Stimulated activated CD4-positive, alpha-beta T cell treated with anti-CD3 and anti-CD28 coated beads, Interleukin-12 subunit alpha, Interleukin-12 subunit beta, amount 100 ng/mL, for 48 hours (primary cell): ENCODE measurements around the gene SKIC8.

Experiments used
- DNase-seq, 3 donors: peaks; one replicate each; pipeline ENCODE4 v3.0.0-alpha.2; 2020; ENCODE audit warnings: low read depth in 2 of 3, low spot score in 1 of 3

Gene SKIC8

GRCh38 chr15:78292219-78292618 is 7.2 kb downstream of the SKIC8 start:
- no peak for DNase-seq

GRCh38 chr15:78291698-78292097 is 7.7 kb downstream of the SKIC8 start:
- DNase-seq, result no peak

GRCh38 chr15:78291052-78291451 is 8.4 kb downstream of the SKIC8 start:
- no peak for DNase-seq

DNA sequence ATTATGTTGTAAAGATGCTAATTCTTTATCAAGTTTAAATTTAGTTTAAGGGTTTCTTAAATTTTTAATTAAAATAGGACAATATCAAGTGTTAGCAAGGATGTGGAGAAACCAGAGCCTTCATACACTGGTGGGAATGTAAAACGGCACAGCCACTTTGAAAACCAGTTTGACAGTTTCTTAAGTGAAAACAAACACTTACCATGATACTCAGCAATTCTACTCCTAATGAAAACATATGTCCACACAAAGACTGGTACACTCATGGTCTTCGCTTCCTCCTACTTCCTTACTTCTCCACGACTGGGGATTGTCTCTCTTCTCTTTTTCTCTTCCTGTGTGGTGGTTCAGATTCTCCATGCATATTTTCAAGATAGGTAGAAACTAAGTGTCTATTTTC is 9.2 kb downstream of the SKIC8 start:
- no peak for DNase-seq

- DNase-seq, result no peak
Observed at GRCh38 chr15:78284758-78285157, 14.7 kb downstream of the SKIC8 start.

GRCh38 chr15:78282324-78282723 is 17.1 kb downstream of the SKIC8 start:
- DNase-seq, result no peak

DNA sequence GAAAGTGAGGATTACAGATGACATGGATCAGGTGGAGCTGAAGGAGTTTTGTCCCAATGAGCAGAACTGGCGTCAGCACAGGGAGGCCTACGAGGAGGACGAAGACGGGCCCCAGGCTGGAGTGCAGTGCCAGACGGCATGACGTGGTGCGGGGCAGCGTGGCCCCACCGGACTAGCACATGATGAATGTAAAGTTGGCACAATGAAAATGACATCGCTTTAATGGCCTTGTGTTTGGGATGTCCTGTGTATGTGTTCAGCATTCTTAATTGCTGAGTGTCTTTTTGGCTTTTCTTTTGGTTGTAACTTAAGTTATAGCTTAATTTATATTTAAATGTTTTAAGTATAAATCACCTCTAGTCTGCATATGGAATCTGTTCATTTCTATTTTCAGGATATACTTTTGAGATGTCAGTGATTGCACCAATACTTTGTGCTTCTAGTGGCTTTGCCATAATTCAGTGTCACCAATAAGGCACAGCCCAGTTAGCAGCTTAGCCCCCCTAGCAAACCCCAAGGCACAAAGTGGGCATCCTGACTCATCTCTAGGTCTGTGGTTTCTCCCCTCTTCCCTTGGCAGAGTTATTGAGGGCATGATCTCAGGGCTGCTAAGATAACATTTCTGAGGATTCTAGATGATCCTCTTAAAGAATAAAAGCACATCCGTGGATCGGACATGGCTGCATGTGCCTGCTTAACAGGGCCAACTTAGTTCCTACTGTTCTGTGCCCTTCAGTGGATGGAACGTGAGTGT is 18.9 kb downstream of the SKIC8 start:
- no peak for DNase-seq

DNA sequence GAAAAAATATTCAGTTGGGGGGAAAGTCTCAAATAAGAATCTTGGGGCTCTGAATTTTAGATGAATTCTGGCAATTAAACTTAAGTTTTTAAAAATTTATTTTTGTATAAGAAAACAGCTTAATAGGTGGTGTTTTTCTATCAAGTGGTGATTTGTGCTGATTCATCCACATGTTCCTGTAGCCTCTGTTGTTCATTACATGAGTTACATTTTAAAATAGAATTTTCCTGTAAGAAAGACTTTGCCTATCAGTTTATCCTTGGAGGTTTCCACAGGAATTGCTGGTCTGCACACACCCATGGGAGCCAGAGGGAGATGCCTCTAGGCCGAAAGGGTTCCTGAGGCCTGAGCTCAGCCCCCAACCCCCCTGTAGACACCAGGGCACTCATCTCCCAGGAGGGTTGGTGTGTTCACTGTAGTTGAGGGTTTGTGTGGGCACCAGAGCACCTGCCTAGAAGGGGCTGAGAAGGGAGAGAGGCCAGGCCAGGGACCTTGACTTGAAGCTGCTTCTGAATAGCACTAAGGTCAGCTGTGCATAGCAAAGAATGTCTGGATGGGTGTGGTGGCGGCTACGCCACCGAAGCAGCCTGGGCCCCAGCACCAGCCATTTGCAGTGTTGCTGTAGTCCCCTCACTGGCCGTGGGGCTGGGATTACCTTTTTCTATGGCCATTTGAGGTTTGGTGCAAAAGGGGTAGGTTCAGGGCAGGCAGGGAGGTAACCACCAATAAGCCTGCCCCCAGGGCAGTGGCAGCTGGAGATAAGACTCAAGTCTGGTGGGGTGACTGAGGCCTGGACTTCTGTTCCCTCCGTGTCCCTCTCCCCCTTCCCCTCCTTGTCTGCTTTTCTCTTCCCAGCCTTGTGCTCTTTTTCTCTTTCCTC is 23.1 kb downstream of the SKIC8 start:
- no peak for DNase-seq

DNA sequence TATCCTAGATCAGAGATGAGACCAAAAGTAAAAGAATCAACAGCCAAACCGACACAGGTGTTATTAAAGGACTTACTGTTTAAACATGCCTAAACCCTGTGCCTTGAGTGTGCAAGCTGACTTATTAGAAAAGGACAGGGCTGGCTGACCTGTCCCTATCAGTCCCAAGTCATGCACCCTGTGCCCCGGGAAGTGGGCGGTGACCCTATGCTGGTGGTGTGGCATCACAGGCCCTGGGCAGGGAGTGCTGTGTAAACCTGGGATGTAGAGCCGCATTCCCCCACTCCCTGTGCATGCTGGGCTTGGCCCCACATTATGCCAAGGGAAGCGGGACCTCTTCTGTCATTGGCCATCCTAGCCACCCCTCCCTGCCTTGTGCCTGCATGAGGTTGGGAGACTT is 24.4 kb downstream of the SKIC8 start:
- DNase-seq, result no peak

DNA sequence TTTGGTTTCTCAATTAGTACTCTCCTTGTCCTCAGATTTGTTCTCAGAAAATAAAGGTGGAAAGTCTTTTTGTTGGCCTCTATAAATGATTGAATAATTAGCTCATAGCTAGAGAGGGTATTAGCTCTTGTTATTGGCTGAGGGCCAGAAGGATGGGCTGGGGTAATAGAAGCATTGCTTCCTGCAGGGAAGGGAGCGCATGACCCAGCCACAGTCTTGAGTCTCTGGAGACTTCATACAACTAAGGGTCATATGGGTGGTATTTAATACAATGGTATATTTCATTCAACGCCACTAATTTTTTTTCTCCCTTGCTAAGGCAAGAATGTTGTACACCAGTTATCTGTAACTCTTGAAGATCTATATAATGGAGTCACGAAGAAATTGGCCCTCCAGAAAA is 26.6 kb downstream of the SKIC8 start:
- no peak for DNase-seq

- no peak for DNase-seq
Observed at GRCh38 chr15:78272316-78272715, 27.1 kb downstream of the SKIC8 start.

DNA sequence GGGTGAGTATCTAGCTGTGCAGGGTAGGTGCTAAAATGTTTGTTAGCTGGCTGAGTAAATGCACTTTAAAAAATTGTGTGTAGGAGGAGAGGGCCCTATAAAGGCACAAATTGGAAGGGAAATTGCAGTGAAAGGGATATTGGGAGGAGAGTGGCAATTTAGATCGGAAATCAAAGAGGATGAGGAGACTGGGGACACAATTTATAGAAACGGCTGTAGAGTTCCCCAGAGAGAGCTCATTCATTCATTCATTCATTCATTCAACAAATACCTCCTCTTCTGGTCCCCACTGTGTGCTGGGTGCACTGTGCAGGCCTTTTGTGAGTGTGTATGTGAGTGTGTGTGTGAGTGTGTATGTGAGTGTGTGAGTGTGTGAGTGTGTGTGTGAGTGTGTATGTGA is 32.6 kb downstream of the SKIC8 start:
- DNase-seq, result no peak

- DNase-seq, result no peak
Observed at GRCh38 chr15:78266229-78266628, 33.2 kb downstream of the SKIC8 start.

DNA sequence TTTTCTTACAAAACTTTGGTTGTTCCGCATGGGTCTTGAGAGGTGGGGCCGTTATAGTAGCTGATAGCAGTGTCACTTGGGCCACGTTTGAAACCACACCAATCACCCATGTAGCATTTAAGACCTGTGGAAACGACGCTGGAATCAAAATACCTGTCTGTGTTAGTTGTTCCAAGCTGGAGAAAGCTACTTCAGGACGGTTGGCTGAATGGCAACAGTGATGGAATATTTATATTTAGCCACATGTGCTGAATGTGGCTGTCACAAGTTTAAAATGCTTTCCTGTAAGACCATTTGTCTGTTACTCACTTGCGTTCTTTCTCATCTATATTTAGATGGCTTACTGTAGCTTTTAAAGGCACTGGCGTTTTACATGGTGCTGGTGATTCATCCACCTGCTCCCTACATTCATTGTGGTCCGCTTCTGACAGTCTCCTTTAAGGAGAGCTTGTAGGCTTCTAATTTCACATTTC is 33.6 kb downstream of the SKIC8 start:
- no peak for DNase-seq

- no peak for DNase-seq
Observed at GRCh38 chr15:78265137-78265460, 34.3 kb downstream of the SKIC8 start.

DNA sequence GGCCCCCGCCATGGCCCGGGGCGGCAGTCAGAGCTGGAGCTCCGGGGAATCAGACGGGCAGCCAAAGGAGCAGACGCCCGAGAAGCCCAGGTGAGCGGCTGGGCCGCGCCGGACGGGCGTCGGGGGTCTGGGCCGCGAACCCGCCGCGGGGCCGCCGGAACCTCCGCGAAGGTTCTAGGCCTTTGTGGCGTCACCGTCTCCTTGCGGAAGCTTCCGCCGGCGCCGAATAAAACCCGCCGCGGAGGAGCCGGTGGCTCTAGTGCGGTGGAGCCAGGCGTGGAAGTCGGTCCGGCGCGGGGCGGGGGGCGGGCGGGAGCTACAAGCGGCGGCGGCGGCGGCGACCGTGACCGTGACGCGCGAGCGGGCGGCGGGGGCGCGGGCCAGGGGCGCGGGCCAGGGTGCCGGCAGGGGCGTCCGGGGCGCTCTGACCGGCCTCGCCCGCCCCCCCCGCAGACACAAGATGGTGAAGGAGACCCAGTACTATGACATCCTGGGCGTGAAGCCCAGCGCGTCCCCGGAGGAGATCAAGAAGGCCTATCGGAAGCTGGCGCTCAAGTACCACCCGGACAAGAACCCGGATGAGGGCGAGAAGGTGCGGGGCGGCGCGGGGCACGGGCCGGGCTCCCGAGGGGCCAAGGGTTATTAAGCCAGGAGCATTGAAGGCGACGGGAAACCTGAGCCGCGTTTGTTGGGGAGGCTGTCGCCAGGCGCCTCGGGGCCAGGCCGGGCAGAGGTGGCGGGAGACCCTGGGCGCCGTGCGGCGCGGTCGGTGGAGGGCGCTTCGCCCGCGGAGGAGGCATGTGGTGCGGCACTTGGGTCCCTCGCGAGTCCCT is 34.9 kb downstream of the SKIC8 start, which contains the start of gene DNAJA4:
TSS of gene DNAJA4 (plus strand) at position 259 of the 833 bp plus-strand sequence. CDS start at position 461, 202 bp downstream.
- DNase-seq, result peak; percentile 27 to 51 (median 32)

DNA sequence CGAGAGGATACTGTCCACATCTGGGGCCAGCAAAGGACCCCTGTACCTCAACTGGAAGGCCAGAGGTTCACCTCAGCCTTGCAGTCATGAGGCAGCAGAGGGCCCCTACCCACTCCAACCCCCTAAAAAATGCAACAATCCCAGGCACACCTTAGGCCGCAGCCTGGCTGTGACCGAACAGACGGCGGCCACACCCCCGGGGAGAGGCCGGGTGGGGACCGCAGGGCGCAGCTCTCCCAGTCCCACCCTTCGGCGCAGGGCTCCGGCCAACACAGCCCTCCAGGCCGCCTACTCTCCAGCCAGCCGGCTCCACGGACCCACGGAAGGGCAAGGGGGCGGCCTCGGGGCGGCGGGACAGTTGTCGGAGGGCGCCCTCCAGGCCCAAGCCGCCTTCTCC is 35.5 kb downstream of the SKIC8 start:
- DNase-seq, result no peak

GRCh38 chr15:78263351-78263781 is 36.0 kb downstream of the SKIC8 start:
- DNase-seq, result no peak

DNA sequence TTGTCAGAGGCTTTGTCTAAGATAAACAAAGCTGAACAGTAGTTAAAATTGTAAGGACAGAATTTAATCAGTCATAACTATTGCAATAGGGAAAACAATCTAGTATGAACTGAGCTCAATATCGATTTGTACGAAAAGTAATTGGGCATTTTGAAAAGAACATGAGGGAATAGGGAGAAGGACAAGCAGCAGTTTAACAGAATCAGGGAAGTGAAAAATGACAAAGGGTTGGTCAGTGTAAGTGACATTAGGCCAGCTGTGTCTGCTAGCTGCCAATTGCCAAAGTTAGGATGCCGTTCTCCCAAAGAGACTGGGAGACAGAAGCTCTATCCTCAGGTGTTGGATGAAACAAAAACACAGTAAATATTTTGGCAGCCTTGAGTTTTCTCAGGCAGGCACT is 38.3 kb downstream of the SKIC8 start:
- DNase-seq, result no peak

GRCh38 chr15:78260489-78260888 is 38.9 kb downstream of the SKIC8 start:
- DNase-seq, result no peak

- no peak for DNase-seq
Observed at GRCh38 chr15:78259232-78259631, 40.2 kb downstream of the SKIC8 start.
